GM12872 (cell line): Measurements from ENCODE around the gene TRNP1.

Experiments
- TF ChIP-seq, protein P1 (sequence below): IDR thresholded peaks from 3 replicates; pipeline ENCODE4 v1.5.1; 2011; ENCODE audit warnings: low read depth, mild to moderate bottlenecking, low read length, moderate library complexity; ENCODE audit not compliant: insufficient read depth

TRNP1 gene

DNA sequence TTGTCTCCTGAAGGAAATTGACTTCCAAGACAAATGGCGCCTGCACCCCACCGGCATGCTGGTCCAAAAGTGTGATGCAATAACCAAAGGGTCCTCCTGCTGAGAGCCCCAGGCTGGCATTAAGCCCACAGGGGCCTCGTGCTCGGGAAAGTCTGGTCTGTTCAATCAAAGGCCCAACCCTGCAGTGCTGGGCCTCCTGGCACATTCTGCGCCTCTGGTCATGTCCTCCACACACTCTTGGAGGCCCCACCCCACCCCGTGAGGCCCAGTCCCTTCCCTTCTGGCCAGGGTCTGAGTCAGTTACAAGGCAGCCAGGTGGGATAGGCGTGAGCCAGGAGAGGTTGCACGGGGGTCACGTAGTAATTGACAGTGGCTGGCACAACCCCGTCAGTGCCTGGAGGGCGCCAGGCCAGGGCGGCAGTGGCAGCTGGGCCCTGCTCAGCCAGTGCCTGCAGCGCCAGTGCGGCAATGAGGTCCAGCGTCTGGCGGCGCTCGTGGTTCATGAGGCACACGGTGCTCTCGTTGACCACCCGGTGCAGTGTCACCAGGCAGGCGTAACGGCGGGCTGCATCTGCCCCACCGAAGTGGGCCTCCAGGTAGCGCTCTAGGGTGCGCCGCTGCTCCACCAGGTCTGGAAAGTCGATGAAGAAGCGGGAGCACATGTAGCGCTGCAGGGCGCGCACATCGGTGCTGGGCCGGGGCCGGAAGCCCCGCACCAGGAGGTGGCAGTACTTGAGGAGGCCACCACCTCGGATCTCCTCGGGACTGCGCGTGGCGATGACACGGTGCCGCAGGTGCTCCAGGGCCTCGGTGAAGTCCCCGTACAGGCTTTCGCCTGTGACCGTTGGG lies 12.4 kb downstream of the TRNP1 start:
- TF ChIP-seq, protein P1, sequence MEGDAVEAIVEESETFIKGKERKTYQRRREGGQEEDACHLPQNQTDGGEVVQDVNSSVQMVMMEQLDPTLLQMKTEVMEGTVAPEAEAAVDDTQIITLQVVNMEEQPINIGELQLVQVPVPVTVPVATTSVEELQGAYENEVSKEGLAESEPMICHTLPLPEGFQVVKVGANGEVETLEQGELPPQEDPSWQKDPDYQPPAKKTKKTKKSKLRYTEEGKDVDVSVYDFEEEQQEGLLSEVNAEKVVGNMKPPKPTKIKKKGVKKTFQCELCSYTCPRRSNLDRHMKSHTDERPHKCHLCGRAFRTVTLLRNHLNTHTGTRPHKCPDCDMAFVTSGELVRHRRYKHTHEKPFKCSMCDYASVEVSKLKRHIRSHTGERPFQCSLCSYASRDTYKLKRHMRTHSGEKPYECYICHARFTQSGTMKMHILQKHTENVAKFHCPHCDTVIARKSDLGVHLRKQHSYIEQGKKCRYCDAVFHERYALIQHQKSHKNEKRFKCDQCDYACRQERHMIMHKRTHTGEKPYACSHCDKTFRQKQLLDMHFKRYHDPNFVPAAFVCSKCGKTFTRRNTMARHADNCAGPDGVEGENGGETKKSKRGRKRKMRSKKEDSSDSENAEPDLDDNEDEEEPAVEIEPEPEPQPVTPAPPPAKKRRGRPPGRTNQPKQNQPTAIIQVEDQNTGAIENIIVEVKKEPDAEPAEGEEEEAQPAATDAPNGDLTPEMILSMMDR: no peak

DNA sequence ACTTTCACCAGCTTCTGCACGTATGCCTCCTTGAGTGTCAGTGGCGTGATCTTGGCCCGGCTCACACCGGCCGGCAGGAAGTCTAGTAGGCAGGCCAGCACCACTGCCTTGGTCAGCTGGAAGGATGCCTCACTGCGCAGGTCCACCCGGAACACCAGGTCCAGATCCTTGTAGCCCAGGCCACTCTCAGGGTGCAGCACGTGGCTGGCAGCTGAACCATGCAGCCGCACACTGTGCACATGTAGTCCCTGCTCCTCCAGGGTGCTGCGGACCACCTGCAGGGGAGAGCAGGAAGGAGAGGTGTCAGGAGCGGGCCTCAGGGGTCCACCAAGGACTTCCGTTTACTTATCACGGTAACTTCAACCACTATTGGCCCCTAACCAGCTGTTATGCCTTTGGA lies 13.2 kb downstream of the TRNP1 start:
- TF ChIP-seq, protein P1: no peak

DNA sequence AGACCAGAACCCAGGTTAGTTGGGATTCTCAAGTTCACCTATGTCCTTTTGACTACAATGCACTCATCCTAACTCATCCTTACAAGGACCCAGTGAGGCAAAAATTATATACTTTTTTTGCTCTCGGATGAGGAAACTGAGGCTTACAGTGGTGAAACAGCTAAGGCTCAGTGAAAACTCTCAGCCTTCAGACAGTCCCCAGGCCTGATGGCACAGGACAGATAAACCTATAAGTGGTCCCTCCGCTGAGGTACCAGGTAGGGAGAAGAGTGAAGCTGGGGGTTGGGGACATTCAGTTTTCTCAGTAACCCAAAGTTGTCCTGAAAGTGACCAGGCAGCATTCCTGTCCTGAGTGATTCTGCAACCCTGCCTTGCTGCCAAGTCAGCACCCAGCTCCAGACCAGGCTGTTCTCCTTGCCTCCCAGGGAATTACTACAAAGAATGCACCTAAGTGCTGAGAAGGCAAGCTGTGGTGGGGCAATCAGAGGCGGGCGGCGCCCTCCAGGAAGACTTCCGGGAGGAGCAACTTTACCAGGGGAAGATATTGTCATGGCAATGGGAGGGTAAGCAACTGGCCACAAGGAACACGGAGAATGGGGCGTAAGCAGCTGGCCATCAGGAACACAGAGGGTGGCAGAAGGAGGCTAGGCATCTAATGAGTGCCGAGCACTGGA lies 14.6 kb downstream of the TRNP1 start:
- TF ChIP-seq, protein P1: no peak

DNA sequence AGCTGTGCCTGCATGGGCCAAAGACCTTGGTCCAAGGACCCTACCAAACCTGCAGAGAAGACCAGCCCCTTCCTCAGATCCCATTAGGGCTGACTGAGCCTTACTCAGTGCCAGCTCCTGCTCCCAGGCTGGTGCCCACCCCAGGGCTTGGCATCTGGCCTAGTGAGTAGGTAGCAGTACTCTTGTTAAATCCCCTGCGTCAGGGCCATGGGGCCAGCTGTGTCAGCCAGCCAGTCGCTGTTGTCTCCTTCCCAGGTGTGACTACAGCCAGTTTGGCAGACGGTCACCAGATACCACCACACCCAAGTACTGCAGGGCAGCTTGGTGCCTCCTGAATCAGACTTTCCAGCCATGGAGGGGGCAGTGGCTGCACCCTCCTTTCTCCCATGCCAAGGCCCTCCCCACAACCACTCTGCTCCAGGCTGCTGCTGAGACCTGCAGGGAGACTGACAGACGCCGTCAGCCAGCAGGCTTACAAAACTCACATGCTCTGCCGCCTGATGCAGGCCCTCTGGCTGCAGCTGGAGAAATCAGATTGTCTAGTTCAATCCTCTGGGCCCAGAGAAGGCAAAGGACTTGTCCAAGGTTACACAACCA lies 16.2 kb downstream of the TRNP1 start:
- TF ChIP-seq, protein P1: no peak

DNA sequence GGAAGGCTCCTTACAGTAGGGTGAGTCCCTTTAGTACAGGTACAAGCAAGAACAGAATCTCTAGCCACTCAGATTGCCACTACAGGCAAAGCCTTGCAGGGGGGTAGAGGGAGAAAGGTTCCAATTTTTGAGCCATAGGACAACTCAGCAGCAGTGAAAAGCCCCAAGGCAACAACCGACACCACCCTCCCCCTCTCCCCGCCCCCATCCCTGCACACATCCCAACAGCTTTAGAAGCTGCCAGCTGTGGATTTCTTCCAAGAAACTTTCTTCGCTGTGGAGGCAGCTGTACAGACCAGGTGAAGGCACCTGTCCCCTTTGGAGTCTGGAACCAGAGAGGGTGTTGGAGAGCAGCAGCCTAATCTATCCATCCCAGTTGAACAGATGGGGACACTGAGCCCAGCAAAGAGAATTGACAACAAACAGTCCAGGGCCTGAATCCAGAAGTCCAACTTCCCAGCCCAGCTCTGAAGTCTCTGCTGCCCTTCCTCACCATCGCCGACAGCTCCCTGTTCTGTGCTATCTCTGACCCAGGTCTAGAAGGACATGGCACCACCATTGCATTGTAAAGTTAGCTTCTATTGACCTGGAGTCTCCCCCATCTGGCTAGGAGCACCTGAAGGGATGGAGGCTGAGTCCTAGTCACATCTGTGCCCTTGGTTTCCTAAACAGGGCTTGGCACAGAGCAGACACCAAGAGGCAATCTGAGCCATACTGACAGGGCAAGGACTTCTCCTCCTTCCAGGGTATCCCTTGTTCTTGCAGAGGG lies 16.9 kb downstream of the TRNP1 start:
- TF ChIP-seq, protein P1: no peak

DNA sequence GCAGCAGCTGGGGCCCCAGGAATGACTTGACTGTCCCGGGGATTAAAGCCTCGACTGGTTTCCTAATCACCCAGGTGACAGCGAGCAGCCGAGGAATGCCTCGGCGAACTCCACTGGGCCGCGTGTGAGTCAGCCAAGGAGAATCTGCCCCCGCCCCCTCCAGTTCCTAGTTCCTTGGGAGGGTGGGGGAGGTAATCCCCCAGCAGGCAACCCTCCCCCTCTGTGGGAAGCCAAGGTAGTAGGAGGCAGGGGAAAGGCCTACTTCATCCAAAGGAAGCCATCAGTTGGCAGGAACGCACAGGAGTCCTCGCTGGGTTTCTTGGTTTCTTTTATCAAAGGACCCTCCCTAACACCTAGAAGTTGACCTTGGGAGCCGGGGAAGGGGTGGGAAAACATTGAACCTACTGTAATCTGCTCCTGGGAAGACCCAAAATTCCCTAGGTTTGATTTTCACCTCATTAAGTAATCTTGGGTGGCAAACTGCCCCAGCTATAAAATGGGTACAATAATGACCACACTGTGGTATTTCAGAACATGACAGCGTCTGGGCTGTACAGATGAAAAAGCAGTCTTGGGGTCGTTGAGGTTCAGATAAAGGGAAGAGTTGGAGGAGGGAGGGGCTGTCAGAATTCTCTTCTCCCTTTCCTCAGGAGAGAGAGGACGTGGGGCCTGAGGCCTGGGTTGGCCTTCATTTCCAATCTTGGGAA lies 17.7 kb downstream of the TRNP1 start:
- TF ChIP-seq, protein P1: no peak
